Keratinocyte (primary cell): ENCODE results near the gene AP5Z1. TPM values are rescaled to one million over a fixed set of nuclear protein-coding genes. Genes with fewer than 3 reads are reported as not detected.

ENCODE experiments used
- DNase-seq: peaks from one replicate; pipeline ENCODE4 v3.0.0-alpha.2; 2011; ENCODE audit warnings: low read depth, missing footprints, low spot score
- FAIRE-seq: peaks from 2 replicates; lab custom pipeline; 2011; peaks lifted over from hg19 to GRCh38; lab: Jason Lieb, UNC
- H2AFZ ChIP-seq: 2 replicates; pipeline ENCODE4 v1.6.0; 2012; ENCODE audit warnings: low read length, control low read depth, inconsistent platforms; ENCODE audit not compliant: control insufficient read depth
- H3K27ac ChIP-seq: 2 replicates; pipeline ENCODE4 v1.5.1; 2011; ENCODE audit warnings: low read length; ENCODE audit not compliant: control insufficient read depth, insufficient read depth
- H3K27me3 ChIP-seq: 3 replicates; pipeline ENCODE4 v1.6.0; 2011; ENCODE audit warnings: low read length; ENCODE audit not compliant: control insufficient read depth, insufficient read depth; ENCODE audit errors: extremely low read depth
- H3K36me3 ChIP-seq, 2 experiments: 2 replicates in 1 of 2; 3 replicates in 1 of 2; pipeline ENCODE4 v1.5.1; 2011; ENCODE audit warnings: low read length in 2 of 2, mild to moderate bottlenecking in 1 of 2; ENCODE audit not compliant: control insufficient read depth in 2 of 2, insufficient read depth in 2 of 2; ENCODE audit errors: extremely low read depth in 1 of 2
- H3K4me1 ChIP-seq: 3 replicates; pipeline ENCODE4 v1.5.1; 2011; ENCODE audit warnings: low read length; ENCODE audit not compliant: control insufficient read depth, insufficient read depth; ENCODE audit errors: extremely low read depth
- H3K4me2 ChIP-seq: 3 replicates; pipeline ENCODE4 v1.6.0; 2011; ENCODE audit warnings: low read depth, low read length; ENCODE audit not compliant: control insufficient read depth, insufficient read depth; ENCODE audit errors: extremely low read depth
- H3K4me3 ChIP-seq, 3 experiments: fragments of 200-600 bp in 1 of 3; sonication (generic) in 1 of 3; 2 replicates in 2 of 3; 3 replicates in 1 of 3; pipeline ENCODE4 v1.5.1; 2011 to 2016; ENCODE audit warnings: low read length in 3 of 3, mild to moderate bottlenecking in 3 of 3, control low read depth in 2 of 3, inconsistent platforms in 1 of 3, low read depth in 1 of 3, mixed read lengths in 1 of 3, mixed run types in 1 of 3, moderate library complexity in 1 of 3; ENCODE audit not compliant: control insufficient read depth in 2 of 3, insufficient read depth in 2 of 3; ENCODE audit errors: extremely low read depth in 1 of 3
- H3K79me2 ChIP-seq: 2 replicates; pipeline ENCODE4 v1.6.0; 2012; ENCODE audit warnings: low read length; ENCODE audit not compliant: control insufficient read depth, insufficient read depth
- H3K9ac ChIP-seq: 3 replicates; pipeline ENCODE4 v1.6.0; 2011; ENCODE audit warnings: low read length; ENCODE audit not compliant: control insufficient read depth, insufficient read depth; ENCODE audit errors: extremely low read depth
- H3K9me1 ChIP-seq: 3 replicates; pipeline ENCODE4 v1.6.0; 2011; ENCODE audit warnings: low read length; ENCODE audit not compliant: control insufficient read depth, insufficient read depth; ENCODE audit errors: extremely low read depth
- H3K9me3 ChIP-seq: 2 replicates; pipeline ENCODE4 v1.5.1; 2012; ENCODE audit warnings: low read depth, low read length; ENCODE audit not compliant: control insufficient read depth
- H4K20me1 ChIP-seq: 3 replicates; pipeline ENCODE4 v1.6.0; 2011; ENCODE audit warnings: low read length; ENCODE audit not compliant: control insufficient read depth, insufficient read depth; ENCODE audit errors: extremely low read depth
- CTCF ChIP-seq, 3 experiments: IDR thresholded peaks in 1 of 3; conservative IDR thresholded peaks in 1 of 3; optimal IDR thresholded peaks in 1 of 3; 2 replicates in 2 of 3; 3 replicates in 1 of 3; pipeline versions ENCODE3 to v1.5.1; 2011; ENCODE audit warnings: low read length in 3 of 3, mild to moderate bottlenecking in 3 of 3, moderate library complexity in 2 of 3, control low read depth in 1 of 3, inconsistent platforms in 1 of 3; ENCODE audit not compliant: insufficient read depth in 2 of 3; ENCODE audit errors: extremely low read depth in 1 of 3
- EZH2 ChIP-seq: IDR thresholded peaks from one replicate; pipeline ENCODE4 v1.6.1; 2012; ENCODE audit warnings: inconsistent platforms, mild to moderate bottlenecking, low read length, moderate library complexity
- dilution Hi-C: fragments of 300-500 bp; cut with MboI; formaldehyde crosslinking; loops from one replicate; pipeline ENCODE4 v1.7.0; 2020; ENCODE audit warnings: low sequenced_read_pairs; ENCODE audit not compliant: extremely low pct_ligation_motif_present
- polyA plus RNA-seq, 5 experiments: library from polyadenylated mRNA; depleted of rRNA in 3 of 5; stranded (reverse) in 3 of 5; stranded (forward) in 1 of 5; unstranded in 1 of 5; fragments of >200 nt; gene quantifications; 1 replicate in 1 of 5; 2 replicates in 3 of 5; 3 replicates in 1 of 5; pipeline versions ENCODE4 v1.2.1 to v1.2.3, GENCODE V29; 2011 to 2012; ENCODE audit warnings: missing spikeins in 2 of 5, low read depth in 1 of 5, low replicate concordance in 1 of 5

The AP5Z1 gene
- polyA plus RNA-seq, 1 donor (not counting 4 experiments of a cell fraction or from before 2014, with no cell fraction given): 12.6 TPM

- FAIRE-seq (no peak), DNase-seq (no peak)
- Histone ChIP-seq H3K36me3 (no peaks in the 10 kb centered on the region), H3K4me3 (no peak overlapping the region), H3K9me1 (no peaks in the 10 kb centered on the region), H3K9ac (no peak overlapping the region), H3K79me2 (no peaks in the 10 kb centered on the region), H3K4me1 (no peaks in the 10 kb centered on the region), H3K27ac (no peak overlapping the region), H3K4me2 (no peak overlapping the region), H4K20me1 (no peaks in the 10 kb centered on the region), H3K27me3 (no peaks in the 10 kb centered on the region), H2AFZ (no peak overlapping the region), H3K9me3 (no peaks in the 10 kb centered on the region)
- dilution Hi-C loops: no loop called here
- TF ChIP-seq CTCF (optimal IDR thresholded peaks at IDR 0.05 in 1 of 3, IDR thresholded peaks at IDR 0.05 in 1 of 3, conservative IDR thresholded peaks at IDR 0.05 in 1 of 3; ENCODE audit: extremely low read depth in 1 of 3, insufficient read depth in 2 of 3, low read length in 3 of 3) (no peak), EZH2 (no peak)
These were observed 62.6 kb downstream of the AP5Z1 start for GRCh38 chr7:4837803-4838625.

DNA sequence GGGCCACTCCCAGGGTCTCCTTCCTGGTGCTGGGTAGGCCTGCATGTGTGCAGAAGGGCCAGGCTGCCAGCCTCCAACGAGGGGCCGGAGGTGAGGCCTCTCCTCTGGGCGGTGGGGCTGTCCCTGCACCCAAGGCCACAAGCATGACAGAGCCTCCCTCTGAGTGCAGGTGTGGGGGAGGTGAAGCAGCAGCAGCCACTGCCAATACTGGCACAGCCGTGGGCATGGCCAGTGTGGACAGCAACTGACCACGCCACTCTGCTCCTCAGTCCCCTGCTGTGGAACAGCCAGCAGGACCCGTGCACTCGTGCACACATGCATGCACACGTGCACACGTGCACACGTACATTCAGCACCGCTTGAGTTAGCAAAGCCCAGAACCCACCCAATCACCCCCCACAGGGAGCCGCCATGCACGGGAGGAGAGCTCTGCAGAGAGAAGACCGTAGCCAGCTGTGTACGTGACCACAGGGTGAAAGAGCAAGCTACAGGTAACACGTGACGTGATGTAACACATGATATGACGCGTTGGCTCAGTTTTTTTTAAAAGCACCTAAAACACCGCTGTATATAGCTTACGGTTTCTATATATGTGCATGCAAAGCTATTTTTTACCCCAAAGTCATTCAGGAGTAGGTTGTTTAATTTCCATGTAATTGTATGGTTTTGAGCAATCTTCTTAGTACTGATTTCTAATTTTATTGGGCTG, 63.4 kb downstream of the AP5Z1 start:
- Histone ChIP-seq H2AFZ (no peak overlapping the region), H3K9me1 (no peaks in the 10 kb centered on the region), H3K4me3 (no peak overlapping the region), H3K79me2 (no peaks in the 10 kb centered on the region), H3K4me1 (no peaks in the 10 kb centered on the region), H3K4me2 (no peak overlapping the region), H4K20me1 (no peaks in the 10 kb centered on the region), H3K9me3 (no peaks in the 10 kb centered on the region), H3K27me3 (no peaks in the 10 kb centered on the region), H3K9ac (no peak overlapping the region), H3K36me3 (no peaks in the 10 kb centered on the region), H3K27ac (no peak overlapping the region)
- DNase-seq (no peak), FAIRE-seq (no peak)
- TF ChIP-seq EZH2 (no peak), CTCF (optimal IDR thresholded peaks at IDR 0.05 in 1 of 3, IDR thresholded peaks at IDR 0.05 in 1 of 3, conservative IDR thresholded peaks at IDR 0.05 in 1 of 3; ENCODE audit: extremely low read depth in 1 of 3, insufficient read depth in 2 of 3, low read length in 3 of 3) (no peak)
- dilution Hi-C loops: no loop called here
